Adipose tissue (tissue), 3 donors: ENCODE measurements around the gene PARD3. TPM values are rescaled to one million over a fixed set of nuclear protein-coding genes. Genes with fewer than 3 reads are reported as not detected.
"Not testable (repeated sequence)": the region's sequence is repeated elsewhere in the genome, so short reads cannot be mapped to it uniquely, and the experiment has no call there.

ENCODE experiments used
- H3K27ac ChIP-seq: one replicate; pipeline ENCODE4 v1.5.1; 2013; ENCODE audit warnings: low read depth, low read length
- WGBS, 3 donors: extraction: QIAGEN DNeasy Blood & Tissue Kit; methylation state at CpG; one replicate each; pipeline ENCODE4 v1.1.7; 2013; 5-methylcytosine and 5-hydroxymethylcytosine counted together
- polyA plus RNA-seq, 3 donors: library from polyadenylated mRNA; stranded (reverse); fragments of 200-250 nt; gene quantifications; one replicate each; pipeline ENCODE4 v1.2.3, GENCODE V29; 2013
- donor health status: healthy with polysubstance abuse.
- donor health status: Bipolar disorder and iron deficiency.
- donor health status: healthy.

The PARD3 gene
- polyA plus RNA-seq, 3 donors = 11.2 to 20.6 (median 17.2) TPM

GRCh38 chr10:34759161-34759836 is 55.8 kb downstream of the PARD3 start:
- WGBS, 3 donors = 88 to 92% (median 91%) methylated on average over 9 of the region's 9 CpGs
- no peak overlapping the region for H3K27ac ChIP-seq

GRCh38 chr10:34758447-34758996 is 56.6 kb downstream of the PARD3 start:
- no peak overlapping the region for H3K27ac ChIP-seq
- 59 to 73% (median 59%) methylated on average over 3 of the region's 3 CpGs for WGBS, 3 donors

DNA sequence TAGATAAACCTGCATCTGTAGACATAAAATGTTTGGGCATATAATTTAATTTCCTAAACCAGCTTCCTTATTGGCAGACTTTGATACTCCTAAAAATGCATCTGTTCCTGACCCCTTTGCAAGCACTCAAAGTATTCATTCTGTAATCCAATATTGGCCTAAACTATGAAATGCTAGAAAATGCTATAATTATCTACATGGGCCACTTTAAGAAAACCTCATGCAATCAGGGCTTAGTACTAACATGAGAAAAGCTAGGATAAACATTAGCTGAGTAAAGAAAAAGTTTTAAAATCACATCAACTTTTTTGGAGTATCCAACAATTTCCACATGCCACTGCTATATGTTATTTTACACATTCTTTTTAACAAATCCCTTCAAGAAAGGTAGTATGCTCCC is 57.2 kb downstream of the PARD3 start:
- H3K27ac ChIP-seq = no peak overlapping the region

DNA sequence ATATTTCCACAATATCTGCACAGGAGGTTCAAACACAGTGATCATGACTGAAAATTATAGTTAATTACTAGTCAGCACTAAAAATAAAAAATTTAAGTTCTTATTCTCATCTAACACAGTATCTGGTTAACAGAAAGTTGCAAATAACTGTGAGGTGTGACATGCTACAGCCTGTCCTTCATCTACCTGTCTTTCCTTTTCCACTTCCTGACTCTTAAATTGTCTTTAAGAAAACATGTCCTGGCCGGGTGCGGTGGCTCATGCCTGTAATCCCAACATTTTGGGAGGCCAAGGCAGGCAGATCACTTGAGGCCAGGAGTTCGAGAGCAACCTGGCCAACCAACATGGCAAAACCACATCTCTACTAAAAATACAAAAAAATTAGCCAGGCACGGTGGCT is 57.9 kb downstream of the PARD3 start:
- 91 to 97% (median 93%) methylated on average over 4 of the region's 4 CpGs for WGBS, 3 donors
- not testable (repeated sequence) for H3K27ac ChIP-seq

DNA sequence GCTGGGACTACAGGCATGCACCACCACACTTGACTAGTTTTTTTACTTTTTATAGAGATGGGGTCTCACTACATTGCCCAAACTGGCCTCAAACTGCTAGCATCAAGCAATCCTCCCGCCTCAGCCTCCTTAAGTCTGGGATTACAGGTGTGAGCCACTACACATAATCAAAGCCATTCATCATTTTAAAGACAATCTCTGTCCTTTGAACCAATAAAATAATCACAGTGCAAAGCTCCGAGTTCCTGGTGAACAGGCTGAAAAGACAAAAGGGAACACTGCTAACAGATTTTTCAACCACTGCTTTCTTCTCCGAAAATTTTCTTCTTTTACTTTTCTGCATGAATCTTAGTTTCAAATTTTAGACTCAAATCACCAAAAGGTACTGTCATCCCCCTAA is 58.5 kb downstream of the PARD3 start:
- 88 to 91% (median 88%) methylated on average over 3 of the region's 3 CpGs for WGBS, 3 donors
- H3K27ac ChIP-seq = no peak overlapping the region

- H3K27ac ChIP-seq = no peak overlapping the region
- WGBS, 3 donors = 49 to 75% (median 68%) methylated on average over 5 of the region's 5 CpGs
These were observed 61.9 kb downstream of the PARD3 start for GRCh38 chr10:34753014-34753757.

DNA sequence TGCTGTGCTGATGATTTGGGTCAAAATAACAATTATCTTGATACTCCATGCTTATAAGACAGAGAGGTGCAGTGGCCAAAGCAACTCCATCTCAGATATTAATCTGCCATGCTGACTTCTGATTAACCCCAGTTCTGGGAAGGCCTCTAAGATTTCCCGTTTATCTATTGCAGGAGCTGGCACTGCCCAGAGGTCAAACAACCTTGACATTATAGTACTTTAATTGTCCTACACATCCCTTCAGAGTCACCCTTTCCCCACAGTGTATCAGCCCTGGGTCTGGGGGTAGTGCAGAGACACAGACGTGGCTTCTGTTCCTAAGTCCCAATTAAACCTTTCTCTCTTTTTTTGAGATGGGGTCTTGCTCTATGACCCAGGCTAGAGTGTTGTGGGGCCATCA is 63.8 kb downstream of the PARD3 start:
- WGBS, 3 donors = 48 to 90% (median 49%) methylated on average over 2 of the region's 2 CpGs
- no peak overlapping the region for H3K27ac ChIP-seq

GRCh38 chr10:34750795-34751194 is 64.3 kb downstream of the PARD3 start:
- WGBS, 3 donors = 83 to 96% (median 85%) methylated on average over 7 of the region's 7 CpGs
- not testable (repeated sequence) for H3K27ac ChIP-seq

GRCh38 chr10:34748767-34749166 is 66.3 kb downstream of the PARD3 start:
- 85 to 95% (median 89%) methylated on average over 4 of the region's 4 CpGs for WGBS, 3 donors
- H3K27ac ChIP-seq = no peak overlapping the region

GRCh38 chr10:34748357-34748756 is 66.7 kb downstream of the PARD3 start:
- 96 to 97% (median 97%) methylated on average over 6 of the region's 6 CpGs for WGBS, 3 donors
- H3K27ac ChIP-seq = no peak overlapping the region

- no peak overlapping the region for H3K27ac ChIP-seq
- 49 to 91% (median 89%) methylated on average over 4 of the region's 4 CpGs for WGBS, 3 donors
These were observed 69.0 kb downstream of the PARD3 start for GRCh38 chr10:34746094-34746493.

GRCh38 chr10:34745244-34745643 is 69.9 kb downstream of the PARD3 start:
- WGBS, 3 donors = 93 to 97% (median 94%) methylated on average over 4 of the region's 4 CpGs
- no peak overlapping the region for H3K27ac ChIP-seq

GRCh38 chr10:34744590-34744989 is 70.5 kb downstream of the PARD3 start:
- 80 to 85% (median 81%) methylated on average over 3 of the region's 3 CpGs for WGBS, 3 donors
- no peak overlapping the region for H3K27ac ChIP-seq

GRCh38 chr10:34743814-34744213 is 71.3 kb downstream of the PARD3 start:
- no peak overlapping the region for H3K27ac ChIP-seq
- 69 to 77% (median 74%) methylated on average over 7 of the region's 7 CpGs for WGBS, 3 donors

DNA sequence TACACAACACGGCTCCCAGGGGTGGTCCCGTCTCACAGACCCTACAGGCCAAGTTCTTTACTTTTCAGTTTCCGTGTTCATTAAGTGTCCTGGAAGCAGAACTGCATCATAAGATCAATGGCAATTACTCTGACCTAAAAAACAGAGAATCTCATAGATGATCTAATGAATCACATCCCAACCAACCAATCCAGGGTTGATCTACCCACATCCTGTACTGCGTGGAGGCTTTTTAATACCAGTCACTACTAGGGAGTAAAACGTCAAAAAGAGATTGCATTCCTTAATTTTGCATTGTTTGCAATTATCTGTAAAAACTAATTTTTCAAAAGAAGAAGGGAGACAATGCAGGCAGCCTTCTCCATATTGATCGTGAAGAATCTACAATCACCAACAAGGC is 72.6 kb downstream of the PARD3 start:
- 88 to 92% (median 88%) methylated on average over 6 of the region's 6 CpGs for WGBS, 3 donors
- no peak overlapping the region for H3K27ac ChIP-seq

- WGBS, 3 donors = 95 to 99% (median 95%) methylated on average over 4 of the region's 4 CpGs
These were observed 74.0 kb downstream of the PARD3 start for GRCh38 chr10:34741087-34741486.

DNA sequence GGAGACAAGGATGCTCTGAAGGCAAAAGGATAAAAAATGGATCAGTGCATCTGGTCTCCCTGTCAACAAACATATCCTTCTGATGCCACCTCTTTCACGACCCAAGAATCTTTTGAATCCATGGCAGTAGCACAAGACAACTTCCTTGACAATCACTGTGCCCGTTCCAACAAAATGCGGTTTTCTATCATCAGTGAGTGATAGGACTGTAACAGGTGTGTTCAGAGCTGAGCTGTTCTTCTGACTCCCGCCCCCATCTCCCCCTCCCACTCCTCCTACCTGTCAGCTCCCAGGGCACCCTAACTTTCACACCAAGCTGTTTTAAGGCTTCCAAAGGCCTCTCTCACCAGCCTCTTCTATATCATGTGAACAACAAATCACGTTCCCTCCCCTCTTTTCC is 74.8 kb downstream of the PARD3 start:
- H3K27ac ChIP-seq = no peak overlapping the region
- WGBS, 3 donors = 38 to 53% (median 47%) methylated on average over 5 of the region's 5 CpGs

More at GRCh38 chr10:34741087-34741486, 74.0 kb downstream of the PARD3 start:
- not testable (repeated sequence) for H3K27ac ChIP-seq

DNA sequence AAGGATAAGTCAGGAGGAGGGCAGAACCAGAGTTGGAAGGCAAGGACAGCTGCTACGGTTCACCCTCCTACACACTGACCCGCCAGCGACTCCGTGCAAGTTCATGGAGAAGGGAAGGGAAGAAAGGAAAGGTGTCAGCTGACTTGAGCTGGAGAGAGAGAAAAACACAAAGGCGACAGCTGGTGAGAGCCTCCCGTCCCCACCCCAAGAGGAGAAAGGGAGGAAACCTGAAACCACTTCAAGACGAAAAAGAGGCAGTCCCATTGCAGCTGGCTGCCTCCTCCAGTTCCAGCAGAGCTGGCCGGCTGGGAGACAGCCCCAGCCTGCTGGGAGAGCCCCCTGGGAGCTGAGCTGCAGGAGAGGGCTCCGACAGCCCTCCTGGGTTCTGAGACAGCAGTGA is 75.2 kb downstream of the PARD3 start:
- 8 to 27% (median 23%) methylated on average over 9 of the region's 9 CpGs for WGBS, 3 donors
- no peak overlapping the region for H3K27ac ChIP-seq

- WGBS, 3 donors = 89 to 94% (median 93%) methylated on average over 7 of the region's 7 CpGs
- H3K27ac ChIP-seq = no peak overlapping the region
These were observed 77.3 kb downstream of the PARD3 start for GRCh38 chr10:34737772-34738169.
